Activated gamma-delta T cell treated with Interleukin-2 at 50 U/mL for 16 hours (primary cell): Measurements from ENCODE around the gene SEMA5B.

Experiments
- DNase-seq: peaks from one replicate; pipeline ENCODE4 v3.0.0-alpha.2; 2020

SEMA5B gene

DNA sequence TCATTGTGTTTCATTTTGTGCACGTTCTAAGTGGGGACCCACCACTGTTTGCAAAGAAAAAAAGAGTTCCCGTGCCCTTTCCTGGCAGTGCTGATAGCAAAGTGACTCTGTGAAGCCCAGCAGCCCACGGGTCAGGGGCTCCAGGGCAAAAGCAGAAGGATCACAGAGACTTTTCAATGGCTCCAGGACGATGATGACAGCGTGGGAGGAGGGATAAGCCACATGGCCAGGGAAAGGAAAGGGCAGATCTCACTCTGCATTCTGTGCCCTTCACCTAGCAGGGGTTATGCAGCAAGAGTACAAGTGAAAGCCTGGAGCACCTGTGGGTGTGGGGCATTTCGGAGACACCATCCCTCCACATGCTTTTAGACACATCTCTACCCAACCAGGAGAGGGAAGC, 35.4 kb downstream of the SEMA5B start:
- DNase-seq = no peak

DNA sequence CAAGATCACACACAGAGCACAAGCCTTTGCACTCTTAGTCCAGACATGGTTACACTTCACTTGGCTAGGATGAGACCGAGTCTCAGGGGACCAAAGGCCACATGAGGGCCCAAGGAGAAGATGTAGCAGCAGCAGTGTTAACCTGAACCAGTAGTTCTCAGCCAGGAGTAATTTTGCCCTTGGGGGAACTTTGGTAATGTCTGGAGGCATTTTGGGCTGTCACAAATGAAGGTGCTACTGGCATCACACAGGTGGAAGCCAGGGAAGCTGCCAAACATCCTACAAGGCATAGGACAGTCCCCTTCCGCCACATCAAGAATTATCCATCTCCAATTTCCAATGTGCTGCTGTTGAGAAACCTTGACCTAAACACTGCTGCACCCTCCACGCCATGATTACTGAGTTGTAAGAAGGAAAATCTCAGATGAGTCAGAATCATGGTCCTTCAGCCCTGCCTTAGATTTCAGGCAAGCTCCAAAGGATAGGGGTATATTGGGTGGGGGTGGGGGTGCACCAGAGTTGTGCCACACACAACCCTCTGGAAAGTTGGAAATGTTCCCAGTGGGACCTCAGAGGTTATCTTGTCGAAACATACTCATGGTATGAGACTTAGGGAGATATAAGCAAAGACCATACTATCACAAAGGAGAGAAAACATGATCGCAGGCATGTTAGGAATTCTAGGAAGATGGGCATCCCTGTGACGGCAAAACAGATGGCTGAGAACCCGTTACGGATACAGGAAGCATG, 36.2 kb downstream of the SEMA5B start:
- DNase-seq = no peak

DNA sequence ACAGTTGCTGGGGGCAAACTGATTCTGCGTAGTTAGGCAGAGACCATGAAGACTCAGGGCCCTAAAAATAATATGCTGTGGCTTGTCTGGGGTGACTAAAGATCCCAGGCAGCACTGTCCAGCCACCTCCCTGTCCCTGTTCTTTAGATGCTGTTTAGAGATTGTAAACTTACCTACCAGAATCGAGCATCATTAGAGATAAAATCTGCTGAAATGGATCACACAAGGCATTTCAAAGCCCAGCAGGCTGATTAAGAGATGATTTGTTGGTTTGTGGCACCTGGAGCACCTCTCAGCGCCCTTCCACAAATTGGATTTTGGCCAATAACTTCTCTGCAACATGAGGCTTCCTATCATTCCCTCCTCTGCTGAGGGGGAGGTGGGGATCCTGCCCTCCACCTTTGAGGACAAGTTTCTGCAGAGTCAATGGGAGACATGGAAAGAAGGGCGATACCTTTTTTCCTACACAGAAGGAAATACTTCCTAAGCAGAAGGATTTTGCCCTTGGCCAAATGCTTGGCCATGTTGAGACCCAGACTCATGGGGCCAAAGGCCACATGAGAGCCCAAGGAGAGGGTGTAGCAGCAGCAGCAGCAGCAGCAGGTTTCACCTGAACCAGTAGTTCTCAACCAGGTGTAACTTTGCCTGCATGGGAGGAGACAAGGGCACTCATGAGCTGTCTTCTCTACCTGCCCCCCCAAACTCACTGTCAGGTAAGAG, 37.5 kb downstream of the SEMA5B start:
- DNase-seq = no peak

DNA sequence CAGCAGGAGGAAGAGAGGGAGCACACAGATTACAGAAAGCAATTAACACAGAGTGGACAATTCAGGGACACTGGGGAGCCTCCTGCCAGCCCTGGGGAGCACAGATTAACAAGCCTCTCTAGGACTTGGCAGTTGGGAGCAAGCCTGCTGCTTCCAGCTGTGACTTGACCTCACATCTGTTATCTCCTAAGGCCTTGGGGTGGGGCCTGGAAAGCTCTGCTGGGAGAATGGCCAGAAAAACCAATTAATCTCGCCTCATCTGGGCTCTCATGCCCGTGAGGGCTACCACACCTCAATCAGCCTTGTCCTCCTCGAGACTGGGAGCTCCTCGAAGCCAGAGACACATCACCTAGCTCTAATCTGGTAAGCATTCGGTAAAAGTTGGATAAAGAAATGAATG, 39.1 kb downstream of the SEMA5B start:
- no peak for DNase-seq

DNA sequence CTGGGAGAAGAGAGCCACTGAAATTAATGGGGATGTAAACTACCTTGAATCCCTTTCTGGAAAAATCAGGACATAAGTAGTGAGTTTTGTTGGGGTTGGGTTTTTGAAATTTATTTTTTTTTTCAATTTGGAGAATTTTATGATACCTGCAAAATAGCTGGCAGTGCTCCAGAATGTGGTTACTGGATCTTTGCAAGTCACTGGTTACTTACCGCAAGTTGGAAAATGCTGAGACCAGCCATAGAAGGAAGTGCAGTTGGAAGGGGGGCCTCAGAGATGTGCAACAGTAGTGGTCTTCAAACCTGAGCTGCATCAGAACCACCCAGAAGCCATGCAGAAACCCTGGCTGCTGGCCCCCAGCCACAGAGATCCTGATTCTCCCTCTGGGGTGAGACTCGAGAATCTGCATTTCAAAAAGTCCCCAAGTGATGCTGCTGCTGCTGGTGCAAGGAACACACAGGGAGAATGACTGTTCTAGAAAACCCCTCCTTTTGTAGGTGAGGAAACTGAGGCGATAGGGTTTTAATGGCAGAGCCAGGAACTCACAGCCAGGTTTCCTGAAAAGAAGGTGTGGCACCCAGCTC, 39.7 kb downstream of the SEMA5B start:
- no peak for DNase-seq

DNA sequence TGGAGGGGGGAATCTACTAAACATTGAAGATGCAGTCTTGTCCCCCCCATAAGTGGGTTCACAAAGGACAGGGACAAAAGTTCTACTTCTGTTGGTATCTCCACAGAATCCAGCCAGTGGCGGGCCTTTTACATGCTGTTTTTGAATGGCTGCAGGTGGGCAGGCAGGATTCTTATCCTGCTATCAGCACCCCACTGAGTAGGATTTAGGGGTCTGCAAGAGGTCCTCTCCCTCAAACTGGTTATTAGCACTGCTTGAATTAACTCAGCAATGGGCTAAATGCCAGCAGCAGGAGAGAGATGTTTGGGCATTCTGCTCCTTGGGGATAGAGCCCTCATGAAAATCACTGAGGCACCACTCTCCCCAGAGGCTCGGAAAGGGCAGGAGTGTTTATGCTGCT, 40.3 kb downstream of the SEMA5B start:
- no peak for DNase-seq

DNA sequence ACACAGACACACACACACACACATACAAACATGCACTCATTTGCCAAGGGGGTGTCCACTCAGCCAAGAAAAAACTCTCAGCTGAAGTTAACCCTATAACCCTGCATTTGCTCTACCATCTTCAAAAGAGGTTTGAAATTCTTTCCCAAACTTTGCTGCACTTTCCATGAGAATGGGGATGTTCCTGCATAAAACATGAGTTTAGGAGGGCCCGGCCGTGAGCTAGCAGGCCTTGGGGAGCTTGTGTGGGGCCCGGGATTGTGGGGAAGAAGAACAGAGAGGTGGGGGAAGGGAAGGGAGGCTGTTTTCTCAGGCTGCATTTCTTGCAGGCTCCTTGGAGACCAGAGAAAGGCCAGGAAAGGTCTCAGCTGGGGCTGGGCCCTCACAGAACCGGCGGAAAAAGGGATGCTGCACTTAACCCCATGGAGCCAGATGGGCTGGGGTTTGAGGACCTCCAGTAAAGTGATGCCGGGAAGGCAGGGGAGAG, 40.8 kb downstream of the SEMA5B start:
- no peak for DNase-seq

DNA sequence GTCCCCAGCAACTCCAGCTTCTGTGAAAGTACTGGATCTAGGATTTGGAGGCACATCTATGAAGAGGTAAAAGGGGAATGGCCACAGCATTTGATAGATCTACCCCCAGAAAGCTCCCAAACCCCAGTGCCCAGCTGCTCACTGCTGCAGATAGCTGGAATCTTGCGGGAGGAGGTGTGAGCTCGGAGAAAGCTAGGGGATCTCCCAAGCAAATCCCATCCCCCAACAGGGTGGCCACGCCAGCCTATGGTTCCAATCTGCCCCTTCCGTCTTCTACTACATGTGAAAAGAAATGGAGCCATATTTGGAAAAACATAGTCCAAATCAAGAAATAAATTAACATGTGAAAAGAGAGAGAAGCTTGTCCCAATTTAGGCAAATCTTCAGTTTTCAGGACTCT, 42.0 kb downstream of the SEMA5B start:
- DNase-seq = no peak

DNA sequence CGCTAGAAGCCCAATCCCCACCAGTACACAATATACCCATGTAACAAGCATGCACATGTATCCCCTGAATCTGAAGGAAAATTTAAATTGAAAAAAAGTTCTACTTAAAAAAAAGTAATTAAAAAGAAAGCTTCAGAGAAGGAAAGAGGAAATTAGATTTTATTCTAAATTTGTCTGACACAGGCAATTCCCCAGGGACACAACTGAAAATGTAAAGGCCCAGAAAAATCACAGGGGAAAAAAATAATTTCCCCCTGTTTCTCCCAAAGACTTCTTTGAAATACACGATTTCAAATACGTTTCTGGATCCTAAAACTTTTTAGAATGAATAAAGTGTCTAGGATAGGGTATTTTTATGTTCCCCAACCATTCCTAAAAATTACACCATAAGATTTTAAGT, 42.9 kb downstream of the SEMA5B start:
- no peak for DNase-seq

DNA sequence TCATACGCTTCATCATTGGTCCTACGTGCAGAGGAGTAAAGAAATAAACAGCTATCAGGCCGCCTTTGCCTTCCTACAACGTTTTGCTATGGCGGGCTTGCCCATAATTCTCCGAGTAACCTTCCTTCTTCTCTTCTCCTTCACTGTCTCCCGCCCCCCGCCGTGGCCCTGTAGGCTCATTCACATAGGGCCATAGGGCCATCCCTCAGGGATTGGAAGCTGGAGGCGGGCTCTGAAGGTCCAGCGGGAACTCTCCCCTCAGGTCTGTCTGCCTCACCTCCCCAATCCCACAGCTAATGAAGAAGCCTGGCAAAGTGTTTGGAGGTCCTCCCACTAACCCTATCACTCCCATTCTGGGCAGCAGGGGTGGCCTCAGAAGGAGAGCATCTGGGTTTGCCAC, 43.6 kb downstream of the SEMA5B start:
- no peak for DNase-seq

DNA sequence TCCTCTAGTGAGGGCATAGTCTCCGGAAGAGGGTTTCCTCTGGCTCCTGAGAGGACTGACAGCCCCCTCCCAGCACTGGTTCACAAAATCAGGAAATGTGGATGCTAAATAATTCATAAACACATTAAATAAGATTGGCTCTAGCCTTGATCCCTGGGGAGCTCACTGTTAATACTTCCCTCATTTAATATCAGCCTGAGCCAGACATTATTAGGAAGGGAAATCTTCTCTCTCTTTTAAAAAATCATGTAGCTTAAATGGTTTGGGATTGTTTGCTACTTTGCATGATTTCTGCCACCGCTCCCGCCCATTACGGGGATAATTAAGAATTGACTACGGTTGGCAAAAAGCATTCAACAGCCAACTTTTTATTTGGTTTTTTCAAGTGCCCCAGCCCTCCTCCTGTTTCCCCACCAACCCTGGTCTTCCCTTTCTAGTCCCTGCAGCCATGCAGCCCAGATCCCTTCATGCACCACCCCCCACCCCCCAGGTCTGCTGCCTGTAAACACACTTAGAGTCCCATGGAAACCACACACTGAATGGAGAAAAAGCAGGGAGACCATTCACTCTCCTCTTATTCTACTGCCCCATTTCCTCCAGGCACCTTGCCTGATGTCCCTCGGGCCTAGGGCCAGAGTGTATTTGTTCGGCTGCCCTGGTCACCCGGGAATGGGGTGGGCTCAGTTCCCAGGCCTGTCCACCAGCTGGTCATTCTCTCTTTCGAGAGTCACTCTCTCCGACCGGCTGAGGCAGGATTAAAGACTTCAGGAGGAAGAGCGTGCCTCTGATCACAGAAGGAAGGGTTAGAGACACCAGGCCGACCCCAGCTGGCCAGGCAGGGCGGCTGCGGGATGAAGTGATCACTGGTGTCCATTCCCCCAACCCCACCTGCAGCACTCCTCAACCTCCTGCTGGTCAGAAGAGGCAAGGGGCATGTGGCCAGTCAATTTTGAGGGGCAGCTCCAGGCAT, 45.1 kb downstream of the SEMA5B start:
- DNase-seq = no peak

DNA sequence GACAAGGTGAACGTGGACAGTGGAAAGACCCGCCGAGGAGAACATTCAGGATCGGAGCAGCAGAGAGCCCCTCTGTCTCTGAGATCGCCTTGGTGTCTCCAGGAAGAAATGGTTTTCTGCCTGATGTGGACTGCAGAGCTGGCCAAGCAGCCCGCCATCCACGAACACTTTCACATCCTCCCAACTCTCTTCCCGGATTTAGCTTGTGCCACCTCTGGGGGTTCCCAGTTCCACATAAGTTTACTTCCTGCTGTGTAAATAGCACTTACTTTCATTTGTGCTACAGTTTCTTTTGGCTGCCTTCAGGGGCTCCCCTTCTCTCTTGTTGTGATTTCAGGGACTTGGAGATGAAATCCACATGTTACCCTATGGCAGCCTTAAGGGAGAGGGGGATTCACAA, 48.4 kb downstream of the SEMA5B start:
- DNase-seq = no peak

DNA sequence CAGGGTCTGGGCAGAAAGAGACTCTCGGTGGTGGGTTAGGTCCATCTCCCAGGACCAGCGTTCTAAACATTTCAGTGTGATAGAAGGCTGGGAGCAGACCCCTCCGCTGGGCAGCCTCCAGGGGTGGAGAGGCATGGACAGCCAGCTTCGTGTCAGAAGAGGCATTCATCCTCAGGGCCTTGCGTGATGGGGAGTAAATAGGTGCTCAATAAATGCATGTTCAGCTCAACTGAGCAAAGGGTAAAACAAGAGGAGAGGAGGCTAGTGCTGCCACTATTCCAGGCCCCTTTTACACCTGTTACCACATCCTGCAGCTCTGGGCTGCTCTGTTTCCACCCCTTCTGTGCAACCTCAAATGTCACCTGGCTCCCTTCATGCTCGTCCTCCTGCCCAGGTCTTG, 49.0 kb downstream of the SEMA5B start:
- no peak for DNase-seq

DNA sequence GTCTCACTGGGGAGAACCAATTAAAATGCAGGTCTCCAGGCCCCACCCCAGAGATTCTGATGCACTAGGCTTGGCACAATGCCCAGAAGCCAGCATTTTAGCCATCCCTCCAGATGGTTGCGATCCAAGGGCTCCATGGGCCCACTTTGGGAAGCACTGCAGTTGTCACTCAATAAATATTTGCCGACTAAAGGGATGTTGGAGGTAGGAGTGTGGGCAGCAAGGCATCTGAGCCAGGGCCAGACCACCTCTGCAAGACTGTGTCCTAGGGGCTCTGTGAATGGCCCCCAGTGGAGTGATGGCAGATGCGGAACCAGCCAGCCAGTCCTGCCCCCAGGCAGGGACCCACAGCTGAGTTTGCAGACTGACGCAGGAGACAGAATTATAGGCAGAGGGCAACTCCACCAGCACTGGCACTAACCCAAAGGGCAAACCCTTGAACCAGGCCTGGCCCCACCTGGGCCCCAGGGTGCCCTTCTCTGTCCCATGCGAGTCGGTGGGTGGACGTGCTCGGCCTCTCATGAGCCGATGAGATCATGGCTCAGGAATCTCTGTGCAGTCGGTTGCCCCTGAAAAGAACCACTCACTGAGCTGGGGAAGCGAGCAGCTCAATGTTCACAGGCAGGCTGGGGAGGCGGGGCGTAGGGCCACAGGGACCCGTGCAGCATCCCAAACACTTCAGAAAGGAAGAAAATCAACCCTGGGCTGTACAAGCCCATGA, 49.7 kb downstream of the SEMA5B start:
- DNase-seq = no peak

DNA sequence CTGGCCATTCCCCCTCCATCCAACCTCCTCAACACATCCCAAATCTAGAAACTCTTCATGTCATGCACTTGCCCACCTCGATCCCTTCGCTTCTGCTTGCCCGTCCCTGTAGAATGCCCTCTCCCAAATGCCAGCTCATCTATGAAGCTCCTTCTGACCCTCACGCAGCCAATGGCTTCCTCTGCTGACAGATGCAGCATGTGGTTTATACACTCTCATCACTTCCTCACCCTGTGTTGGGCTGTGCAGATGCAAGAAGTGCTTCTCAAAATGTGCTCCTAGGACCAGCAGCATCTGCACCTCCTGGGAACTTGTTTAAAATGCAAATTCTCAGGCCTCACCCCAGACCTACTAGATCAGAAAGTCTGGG, 51.7 kb downstream of the SEMA5B start:
- peak; percentile 8 for DNase-seq

DNA sequence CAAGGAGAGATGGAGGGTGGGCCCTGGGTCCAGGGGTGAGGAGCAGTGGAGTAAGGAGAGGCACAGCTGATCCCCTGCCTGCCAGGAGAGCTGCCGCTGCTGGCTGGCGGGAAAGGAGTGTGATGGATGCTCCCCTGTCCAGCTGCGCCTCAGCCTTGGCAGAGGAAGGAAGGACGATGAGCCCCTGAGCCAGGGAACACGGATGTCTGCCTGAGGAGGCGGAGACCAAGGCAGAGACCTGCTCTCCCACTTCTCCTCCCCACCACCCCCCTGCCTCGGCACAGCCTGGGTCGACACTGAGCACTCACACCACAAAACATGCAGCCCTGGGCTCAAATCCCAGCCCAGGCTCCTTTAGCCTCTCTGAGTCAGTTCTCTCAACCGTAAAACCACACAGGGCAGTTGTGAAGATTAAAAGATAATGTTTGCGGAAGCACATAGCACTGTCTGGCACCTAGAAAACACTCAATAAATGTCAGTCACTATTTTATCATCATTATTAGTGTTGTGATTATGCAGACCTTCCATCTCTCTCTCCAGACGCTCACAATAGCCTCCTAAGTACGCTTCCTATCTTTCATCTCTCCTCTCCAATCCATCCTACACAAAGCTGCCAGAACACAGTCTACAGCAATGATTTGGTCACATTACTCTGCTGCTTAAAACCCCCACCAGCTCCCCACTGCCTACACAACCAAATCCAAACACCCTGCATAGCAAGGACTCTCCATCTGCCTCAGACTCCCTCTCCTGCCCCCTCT, 52.2 kb downstream of the SEMA5B start:
- DNase-seq = peak; percentile 31

DNA sequence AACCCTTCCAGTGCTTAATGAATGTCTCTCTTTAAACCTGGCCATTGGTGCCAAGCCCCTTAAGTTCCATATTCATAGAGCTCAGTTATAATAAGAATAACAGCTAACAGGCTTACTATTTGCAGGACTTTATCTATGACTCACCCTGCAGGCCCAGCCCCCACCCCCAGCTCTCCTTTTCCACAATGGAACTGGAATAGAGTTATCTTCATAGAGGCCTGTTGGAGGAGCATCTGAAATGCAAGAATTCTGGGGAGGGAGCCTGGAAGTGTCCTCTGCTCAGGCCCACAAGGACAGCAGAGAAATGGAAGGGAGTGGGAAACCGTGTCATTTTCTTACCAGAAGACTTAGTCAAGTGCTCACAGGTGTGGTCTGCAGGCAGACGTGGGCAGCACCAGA, 52.8 kb downstream of the SEMA5B start:
- no peak for DNase-seq

DNA sequence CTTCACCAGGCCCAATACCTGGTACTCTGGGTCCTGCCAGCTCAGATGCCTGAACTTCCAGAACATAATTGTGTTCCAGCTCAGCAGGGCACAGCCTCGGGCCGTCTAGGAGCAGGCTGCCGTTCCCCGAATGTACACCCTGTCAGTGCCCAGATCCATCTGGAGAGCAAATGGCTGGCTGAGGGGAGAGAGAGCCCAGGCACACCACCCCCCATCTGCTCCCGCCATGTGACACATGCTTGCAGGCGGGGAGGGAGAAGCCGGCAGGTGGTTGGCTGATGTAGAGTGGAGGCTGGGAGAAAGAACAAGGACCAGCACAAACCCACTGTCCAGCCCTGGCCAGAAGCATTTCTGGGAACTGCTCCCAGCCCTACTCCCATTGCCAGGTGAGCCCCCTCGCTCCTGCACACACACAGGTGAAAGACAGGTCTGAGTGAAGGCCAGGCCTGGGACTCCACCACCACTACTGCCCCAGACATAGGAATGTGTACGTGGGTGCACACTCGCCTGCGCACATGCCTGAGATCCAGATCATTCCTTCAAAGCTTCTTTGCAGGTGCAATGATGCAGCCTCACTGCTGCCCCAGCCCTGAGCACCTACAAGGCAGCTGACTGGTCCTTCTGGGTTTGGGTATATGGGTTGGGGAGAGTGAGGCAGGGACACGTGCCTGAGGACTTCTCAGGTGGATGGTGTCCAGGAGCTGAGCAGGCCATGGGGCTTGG, 53.5 kb downstream of the SEMA5B start:
- DNase-seq = no peak

DNA sequence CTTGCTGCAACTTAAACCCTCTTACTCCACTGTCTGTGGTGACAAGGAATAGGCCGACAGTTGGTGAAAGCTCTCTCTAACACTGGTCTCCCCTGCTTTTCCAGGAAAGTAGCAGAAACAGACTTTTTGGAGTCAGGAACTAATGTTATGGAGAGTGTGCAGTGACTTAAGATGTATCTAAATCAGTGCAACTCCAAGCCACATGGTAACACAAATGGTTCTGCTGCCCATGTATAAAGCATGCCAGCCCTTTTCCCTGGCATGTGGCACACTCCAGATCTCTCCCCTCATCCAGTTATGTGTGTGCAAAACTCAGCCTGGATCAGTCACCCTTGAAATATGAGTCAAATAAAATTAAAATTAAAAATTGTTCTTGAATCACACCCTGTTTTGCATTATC, 55.4 kb downstream of the SEMA5B start:
- DNase-seq = no peak

DNA sequence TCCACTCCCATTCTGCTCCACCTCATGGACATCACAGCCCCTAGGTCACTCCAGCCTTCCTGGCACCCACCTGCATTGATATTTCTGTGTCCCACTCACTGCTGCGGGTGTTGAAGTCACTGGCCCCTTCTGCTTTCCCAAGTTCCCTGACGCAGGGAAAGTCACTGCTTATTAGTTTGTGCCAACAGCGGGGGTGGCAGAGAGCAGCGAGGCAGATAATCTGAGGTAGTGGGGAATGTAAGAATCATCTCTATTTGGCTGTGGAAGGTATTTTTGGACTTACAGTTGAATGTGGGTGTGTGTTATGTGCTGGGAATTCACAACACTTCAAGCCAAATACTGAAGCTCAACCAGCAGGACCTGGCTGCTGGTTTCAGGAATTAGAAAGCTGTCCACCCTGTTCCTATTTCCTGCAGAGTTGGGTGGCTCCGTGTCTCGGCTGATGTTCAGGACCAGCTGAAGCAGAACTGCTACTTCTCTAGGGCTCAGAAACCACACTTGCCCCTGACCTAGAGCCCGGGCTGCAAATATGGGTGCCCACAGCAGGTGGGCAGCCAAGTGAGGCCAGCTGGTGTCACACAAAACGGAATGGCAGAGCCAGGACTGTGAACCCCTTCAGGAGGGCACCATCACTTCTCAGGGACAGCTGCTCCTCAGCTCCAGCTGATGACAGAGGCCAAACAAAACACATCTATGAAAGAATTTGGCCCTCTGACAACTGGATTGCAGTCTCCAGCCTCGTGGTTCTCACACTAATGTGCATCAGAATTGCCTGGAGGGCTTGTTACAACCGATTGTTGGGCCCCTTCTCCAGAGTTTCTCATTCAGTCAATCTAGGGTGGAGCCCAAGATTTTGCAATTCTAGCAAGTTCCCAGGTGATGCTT, 57.7 kb downstream of the SEMA5B start:
- DNase-seq = no peak
